T-helper 2 cell treated with Interferon-gamma antibody and Interleukin-4, amounts not matched to agents 5 μg/mL and 100 μg/mL, for 36 hours (primary cell): Measurements from ENCODE around the gene RING1.
A peak's percentile ranks its signal among the peaks of the same experiment; 100 is the strongest.
"Not testable (repeated sequence)": the region's sequence is repeated elsewhere in the genome, so short reads cannot be mapped to it uniquely, and the experiment has no call there.

ENCODE experiments used
- DNase-seq: peaks from one replicate; pipeline ENCODE4 v3.0.0; 2021; ENCODE audit warnings: low spot score
- H3K27ac Mint-ChIP-seq: one replicate; pipeline ENCODE4 v1.8.0; 2021; ENCODE audit warnings: mild to moderate bottlenecking, mixed read lengths
- H3K27me3 Mint-ChIP-seq: one replicate; pipeline ENCODE4 v1.8.0; 2021; ENCODE audit warnings: low read depth, mixed read lengths
- H3K36me3 Mint-ChIP-seq: one replicate; pipeline ENCODE4 v1.8.0; 2021; ENCODE audit warnings: low read depth, mixed read lengths
- H3K4me1 Mint-ChIP-seq: one replicate; pipeline ENCODE4 v1.8.0; 2021; ENCODE audit warnings: low read depth, mixed read lengths
- H3K4me3 Mint-ChIP-seq: one replicate; pipeline ENCODE4 v1.8.0; 2022; ENCODE audit warnings: mild to moderate bottlenecking, moderate library complexity, mixed read lengths
- H3K9me3 Mint-ChIP-seq: one replicate; pipeline ENCODE4 v1.8.0; 2021; ENCODE audit warnings: mixed read lengths

Gene RING1

DNA sequence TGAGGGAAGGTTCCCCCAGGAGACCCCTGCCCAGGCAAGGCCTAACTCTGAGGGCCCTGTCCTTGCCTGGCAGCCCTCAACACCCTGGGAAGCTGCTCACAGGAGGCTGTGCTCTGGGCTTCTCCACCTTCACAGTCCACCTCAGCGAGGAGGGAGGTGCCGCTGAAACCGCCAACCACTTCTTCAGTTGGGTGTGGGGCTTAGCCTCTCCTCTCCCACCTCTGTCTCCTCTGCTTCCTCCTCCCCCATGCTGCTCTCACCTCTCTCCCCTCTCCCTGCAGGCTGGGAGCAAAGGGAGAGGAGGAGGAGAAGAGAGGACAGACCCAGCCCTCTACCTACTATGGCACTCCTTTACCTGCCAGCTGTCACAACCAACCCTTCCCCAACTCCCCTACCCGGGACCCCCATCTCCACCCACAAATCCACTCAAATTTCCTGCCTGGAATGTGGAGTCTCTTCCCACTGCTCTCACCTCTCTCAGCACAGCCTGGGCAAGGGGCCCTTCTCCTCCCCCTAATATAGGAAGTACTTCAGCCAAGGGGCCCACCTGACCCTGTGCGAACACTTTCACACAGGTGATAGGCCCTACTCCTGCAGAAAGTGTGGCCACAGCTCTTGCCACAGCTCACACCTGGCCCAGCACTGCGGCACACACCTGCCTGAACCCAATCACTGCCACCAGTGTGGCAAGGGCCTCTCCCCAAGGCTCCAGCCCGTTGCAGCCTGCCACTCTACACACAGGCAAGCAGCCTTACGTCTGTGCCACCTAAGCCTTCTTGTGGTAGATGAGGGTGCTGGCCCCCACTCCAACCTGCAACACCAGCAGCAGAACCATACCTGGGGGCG, 7.2 kb downstream of the RING1 start:
- H3K4me1 Mint-ChIP-seq, result peaks cover 16% of the 10 kb centered on the region
- H3K36me3 Mint-ChIP-seq, result peaks cover 15% of the 10 kb centered on the region
- H3K27ac Mint-ChIP-seq, result no peak overlapping the region
- H3K9me3 Mint-ChIP-seq, result no peaks in the 10 kb centered on the region
- no peak for DNase-seq
- no peak overlapping the region for H3K4me3 Mint-ChIP-seq
- peaks cover 37% of the 10 kb centered on the region for H3K27me3 Mint-ChIP-seq

DNA sequence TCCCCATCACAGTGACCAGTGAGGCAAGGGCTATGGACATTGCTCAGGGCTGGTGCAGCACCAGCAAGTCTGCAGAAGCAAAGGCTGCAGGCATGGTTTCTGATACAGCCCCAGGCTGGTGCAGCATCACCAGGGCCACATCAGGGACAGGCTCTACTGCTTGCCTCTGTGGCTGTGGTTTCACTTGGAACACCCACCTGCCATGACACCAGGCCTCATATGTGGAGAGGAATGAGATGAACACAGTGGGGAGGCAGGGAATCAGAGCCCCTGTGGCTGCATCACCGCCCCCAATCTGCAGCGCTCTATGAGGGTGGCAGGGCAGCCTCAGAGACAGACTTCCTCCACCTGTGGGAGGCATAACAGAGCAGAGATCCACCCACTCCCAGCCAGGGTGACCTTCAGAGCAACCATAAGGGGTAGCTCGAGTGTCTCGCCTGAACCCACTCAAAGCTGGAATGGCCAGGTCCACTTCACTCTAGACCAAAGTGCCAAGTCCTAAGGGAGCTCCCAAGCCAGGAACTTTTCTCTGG, 7.9 kb downstream of the RING1 start:
- Mint-ChIP-seq H3K4me1 (peaks cover 16% of the 10 kb centered on the region), H3K4me3 (no peak overlapping the region), H3K27me3 (peaks cover 39% of the 10 kb centered on the region), H3K27ac (no peak overlapping the region), H3K36me3 (peaks cover 12% of the 10 kb centered on the region), H3K9me3 (no peaks in the 10 kb centered on the region)
- DNase-seq, result no peak

GRCh38 chr6:33217246-33217645, 8.9 kb downstream of the RING1 start:
- H3K9me3 Mint-ChIP-seq, result no peaks in the 10 kb centered on the region
- H3K4me1 Mint-ChIP-seq, result peaks cover 16% of the 10 kb centered on the region
- peaks cover 44% of the 10 kb centered on the region for H3K27me3 Mint-ChIP-seq
- H3K4me3 Mint-ChIP-seq, result no peak overlapping the region
- peaks cover 8% of the 10 kb centered on the region for H3K36me3 Mint-ChIP-seq
- no peak for DNase-seq
- H3K27ac Mint-ChIP-seq, result no peak overlapping the region

DNA sequence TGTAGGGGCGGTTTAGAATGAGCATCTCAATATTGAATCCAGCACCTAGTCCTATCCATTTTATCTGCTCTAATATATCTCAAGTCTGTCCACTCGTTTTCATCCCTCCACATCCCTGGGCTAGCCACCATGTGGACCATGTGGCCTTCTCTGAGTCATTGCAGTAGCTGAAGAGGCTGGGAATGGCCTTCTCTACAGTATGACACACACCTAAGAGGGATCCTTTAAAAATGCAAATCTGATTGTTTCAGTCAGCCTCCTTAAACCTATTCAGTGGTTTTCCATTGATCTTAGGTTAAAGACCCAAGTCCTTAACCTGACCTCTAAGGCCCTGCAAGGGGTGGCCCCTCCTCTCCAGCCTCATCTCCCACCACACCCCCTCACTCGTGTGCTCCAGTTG, 9.4 kb downstream of the RING1 start:
- Mint-ChIP-seq H3K4me3 (no peak overlapping the region), H3K9me3 (no peaks in the 10 kb centered on the region), H3K27ac (no peak overlapping the region), H3K27me3 (peaks cover 44% of the 10 kb centered on the region), H3K4me1 (peaks cover 13% of the 10 kb centered on the region), H3K36me3 (peaks cover 4% of the 10 kb centered on the region)
- DNase-seq, result no peak

- H3K4me3 Mint-ChIP-seq, H3K36me3 Mint-ChIP-seq, H3K4me1 Mint-ChIP-seq, H3K27ac Mint-ChIP-seq, DNase-seq, H3K9me3 Mint-ChIP-seq: not testable (repeated sequence)
- peaks cover 46% of the 10 kb centered on the region for H3K27me3 Mint-ChIP-seq
These were observed 18.3 kb downstream of the RING1 start for GRCh38 chr6:33226503-33227120.

GRCh38 chr6:33235221-33235634, 26.9 kb downstream of the RING1 start:
- H3K9me3 Mint-ChIP-seq, result no peaks in the 10 kb centered on the region
- no peak overlapping the region for H3K4me3 Mint-ChIP-seq
- no peak for DNase-seq
- H3K4me1 Mint-ChIP-seq, result peaks cover 3% of the 10 kb centered on the region
- H3K36me3 Mint-ChIP-seq, result no peaks in the 10 kb centered on the region
- no peak overlapping the region for H3K27ac Mint-ChIP-seq
- H3K27me3 Mint-ChIP-seq, result peaks cover 30% of the 10 kb centered on the region

DNA sequence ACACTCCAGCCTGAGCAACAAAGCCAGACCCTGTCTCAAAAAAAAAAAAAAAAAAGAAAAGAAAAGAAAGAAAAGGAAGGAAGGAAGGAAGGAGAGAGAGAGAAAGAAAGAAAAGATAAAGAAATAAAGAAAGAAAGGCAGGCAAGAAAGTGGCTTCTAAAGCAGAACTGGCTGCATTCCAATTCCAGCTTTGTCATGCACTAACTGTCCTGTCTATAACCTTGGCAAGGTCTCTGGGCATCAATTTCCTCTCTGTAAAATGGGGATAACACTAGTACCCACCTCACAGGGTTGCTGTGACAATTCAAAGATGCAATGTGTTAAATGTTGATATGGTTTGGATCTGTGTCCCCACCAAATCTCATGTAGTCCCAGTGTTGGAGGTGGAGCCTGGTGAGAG, 28.0 kb downstream of the RING1 start:
- peaks cover 26% of the 10 kb centered on the region for H3K27me3 Mint-ChIP-seq
- no peak overlapping the region for H3K4me3 Mint-ChIP-seq
- no peak for DNase-seq
- H3K27ac Mint-ChIP-seq, result no peak overlapping the region
- H3K36me3 Mint-ChIP-seq, result no peaks in the 10 kb centered on the region
- H3K4me1 Mint-ChIP-seq, result peaks cover 5% of the 10 kb centered on the region
- H3K9me3 Mint-ChIP-seq, result no peaks in the 10 kb centered on the region

GRCh38 chr6:33236852-33237251, 28.6 kb downstream of the RING1 start:
- DNase-seq, result no peak
- Mint-ChIP-seq H3K4me3 (no peak overlapping the region), H3K9me3 (no peaks in the 10 kb centered on the region), H3K27ac (no peak overlapping the region), H3K4me1 (peaks cover 3% of the 10 kb centered on the region), H3K27me3 (peaks cover 23% of the 10 kb centered on the region), H3K36me3 (no peaks in the 10 kb centered on the region)

DNA sequence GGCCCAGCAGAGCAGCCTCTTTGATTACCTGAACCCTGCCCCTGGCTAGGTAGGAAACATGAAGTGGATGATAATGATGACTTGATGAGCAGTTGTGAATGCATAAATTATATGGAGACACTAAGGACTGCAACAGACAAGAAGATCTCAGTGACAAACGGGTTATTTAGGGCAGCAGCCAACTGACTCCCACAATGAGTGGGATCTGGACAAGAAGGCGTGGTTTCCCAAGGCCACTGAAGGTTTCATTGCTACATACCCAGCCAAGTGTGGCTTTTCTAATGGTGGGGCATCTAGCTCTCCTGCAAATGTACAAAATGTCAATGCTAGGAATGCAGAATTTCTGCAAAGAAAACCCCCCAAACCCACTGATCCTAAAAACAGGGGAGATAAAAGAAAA, 29.4 kb downstream of the RING1 start:
- Mint-ChIP-seq H3K27ac (no peak overlapping the region), H3K4me1 (peaks cover 10% of the 10 kb centered on the region), H3K9me3 (no peaks in the 10 kb centered on the region), H3K27me3 (peaks cover 21% of the 10 kb centered on the region), H3K4me3 (no peak overlapping the region), H3K36me3 (no peaks in the 10 kb centered on the region)
- DNase-seq, result no peak

DNA sequence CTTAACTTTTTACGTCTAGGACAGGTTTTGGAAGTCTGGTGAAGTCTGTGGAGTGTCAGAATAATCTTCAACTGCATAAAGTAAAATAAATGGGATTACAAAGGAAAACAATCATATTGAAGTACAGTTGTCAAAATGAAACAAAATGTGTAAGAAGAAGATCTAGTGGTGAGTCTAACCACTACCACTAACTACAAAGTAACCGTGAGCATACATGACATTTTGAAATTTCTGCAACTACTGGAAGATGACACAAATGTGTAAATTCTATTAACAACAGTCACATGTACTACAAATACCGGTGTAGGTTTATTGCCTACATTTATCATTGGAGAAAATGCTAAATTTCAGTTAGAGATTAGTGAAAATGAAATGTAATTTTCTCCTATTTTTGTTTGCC, 33.7 kb downstream of the RING1 start:
- DNase-seq, result no peak
- peaks cover 11% of the 10 kb centered on the region for H3K27me3 Mint-ChIP-seq
- H3K36me3 Mint-ChIP-seq, result no peaks in the 10 kb centered on the region
- H3K4me3 Mint-ChIP-seq, result no peak overlapping the region
- peak overlapping the region; percentile 1 for H3K27ac Mint-ChIP-seq
- no peaks in the 10 kb centered on the region for H3K9me3 Mint-ChIP-seq
- H3K4me1 Mint-ChIP-seq, result peaks cover 10% of the 10 kb centered on the region

GRCh38 chr6:33243476-33243875, 35.2 kb downstream of the RING1 start:
- peaks cover 13% of the 10 kb centered on the region for H3K4me1 Mint-ChIP-seq
- DNase-seq, result no peak
- no peak overlapping the region for H3K27ac Mint-ChIP-seq
- no peaks in the 10 kb centered on the region for H3K36me3 Mint-ChIP-seq
- peaks cover 10% of the 10 kb centered on the region for H3K27me3 Mint-ChIP-seq
- no peaks in the 10 kb centered on the region for H3K9me3 Mint-ChIP-seq
- no peak overlapping the region for H3K4me3 Mint-ChIP-seq

DNA sequence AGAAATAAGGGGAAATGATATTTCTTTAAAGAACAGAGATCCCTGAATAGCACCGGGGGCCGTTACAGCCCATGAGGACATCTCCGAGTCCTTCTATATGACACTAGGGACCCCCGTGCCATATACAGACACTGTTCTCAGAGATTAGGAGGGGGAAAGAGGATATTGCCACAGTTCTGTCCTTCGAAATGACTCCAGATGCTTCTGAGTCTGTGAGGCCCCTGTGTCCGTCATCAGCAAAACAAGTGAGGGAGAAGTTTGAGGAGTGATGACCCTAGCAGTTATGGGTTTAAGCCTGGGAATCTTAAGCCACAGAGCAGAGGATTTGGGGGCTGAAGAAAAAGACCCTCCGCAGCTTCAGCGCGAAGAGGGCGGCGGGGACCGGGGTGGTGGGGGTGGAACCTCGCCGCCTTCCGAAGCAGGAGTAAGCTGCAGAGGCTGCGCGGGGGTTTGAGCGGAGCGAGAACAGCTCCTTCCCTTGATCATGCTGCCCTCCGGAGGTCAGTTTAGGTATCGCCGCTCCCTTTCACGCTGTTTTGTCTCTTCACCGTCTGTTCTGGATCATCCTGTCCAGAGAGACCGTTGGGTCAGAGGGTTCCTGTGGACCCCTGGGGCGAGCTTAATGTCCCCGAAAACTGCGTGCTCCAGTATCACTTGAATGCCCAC, 39.8 kb downstream of the RING1 start:
- H3K9me3 Mint-ChIP-seq, result no peaks in the 10 kb centered on the region
- peaks cover 24% of the 10 kb centered on the region for H3K36me3 Mint-ChIP-seq
- peak overlapping the region; percentile 95 for H3K4me3 Mint-ChIP-seq
- DNase-seq, result peak; percentile 85
- peaks cover 8% of the 10 kb centered on the region for H3K27me3 Mint-ChIP-seq
- H3K27ac Mint-ChIP-seq, result peak overlapping the region; percentile 90
- peaks cover 36% of the 10 kb centered on the region for H3K4me1 Mint-ChIP-seq

DNA sequence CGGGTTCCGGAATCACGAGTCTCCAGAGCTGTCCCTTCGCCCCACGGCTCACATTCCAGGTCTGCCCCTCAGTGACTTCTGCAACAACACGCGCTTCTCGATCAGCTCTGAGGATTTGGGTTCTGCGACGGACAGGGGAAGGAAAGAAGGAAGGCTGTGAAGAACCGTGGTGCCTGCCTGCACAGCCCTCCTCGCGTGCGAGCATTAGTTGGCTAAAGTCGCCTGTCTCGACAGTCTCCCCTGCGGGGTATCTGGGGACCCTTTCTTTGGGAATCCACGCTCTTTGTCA, 40.3 kb downstream of the RING1 start:
- Mint-ChIP-seq H3K36me3 (peaks cover 24% of the 10 kb centered on the region), H3K4me1 (peaks cover 36% of the 10 kb centered on the region), H3K9me3 (no peaks in the 10 kb centered on the region), H3K27me3 (peaks cover 4% of the 10 kb centered on the region), H3K4me3 (peak overlapping the region; percentile 95), H3K27ac (peak overlapping the region; percentile 90)
- no peak for DNase-seq
